ENCODE results near the gene AKT3.

Gene AKT3

GRCh38 chr1:243549108-243549507 is 300.9 kb downstream of the AKT3 start:
- H3K9me3 ChIP-seq (ENCODE audit: insufficient read depth, low read depth, low read length): no peaks in the 10 kb centered on the region
- H3K27me3 ChIP-seq (ENCODE audit: insufficient read depth, low read length, poor library complexity, severe bottlenecking): no peaks in the 10 kb centered on the region
- H2AFZ ChIP-seq (ENCODE audit: low read length): no peak overlapping the region
- no peaks in the 10 kb centered on the region for H3K36me3 ChIP-seq (ENCODE audit: insufficient read depth, low read length)
- no peak for TF ChIP-seq EZH2phosphoT487 (IDR thresholded peaks at IDR 0.05; ENCODE audit: borderline replicate concordance)
- TF ChIP-seq CTCF (conservative IDR thresholded peaks at IDR 0.05; ENCODE audit: low read length): no peak
- H4K20me1 ChIP-seq (ENCODE audit: insufficient read depth, low read length, poor library complexity, severe bottlenecking): no peaks in the 10 kb centered on the region
- no peaks in the 10 kb centered on the region for H3K4me1 ChIP-seq (ENCODE audit: insufficient read depth, low read length, poor library complexity, severe bottlenecking)
- H3F3A ChIP-seq (ENCODE audit: low read depth): no peaks in the 10 kb centered on the region
- no peaks in the 10 kb centered on the region for H3K79me2 ChIP-seq (ENCODE audit: insufficient read depth, low read length)
- H3K4me3 ChIP-seq (ENCODE audit: low read length, poor library complexity, severe bottlenecking): no peak overlapping the region
- H3K9ac ChIP-seq (ENCODE audit: low read depth, low read length, poor library complexity, severe bottlenecking): no peak overlapping the region
- H3K9me2 ChIP-seq (replicated peaks; ENCODE audit: low read depth, low read length): no peaks in the 10 kb centered on the region
- no peak overlapping the region for H3K4me2 ChIP-seq (ENCODE audit: low read depth, low read length, poor library complexity, severe bottlenecking)

- no peak overlapping the region for H2AFZ ChIP-seq (ENCODE audit: low read length)
- no peak overlapping the region for H3K4me3 ChIP-seq (ENCODE audit: low read length, poor library complexity, severe bottlenecking)
- no peaks in the 10 kb centered on the region for H3K27me3 ChIP-seq (ENCODE audit: insufficient read depth, low read length, poor library complexity, severe bottlenecking)
- no peak for TF ChIP-seq CTCF (conservative IDR thresholded peaks at IDR 0.05; ENCODE audit: low read length)
- no peak for TF ChIP-seq EZH2phosphoT487 (IDR thresholded peaks at IDR 0.05; ENCODE audit: borderline replicate concordance)
- H3K4me2 ChIP-seq (ENCODE audit: low read depth, low read length, poor library complexity, severe bottlenecking): no peak overlapping the region
- no peaks in the 10 kb centered on the region for H3K9me2 ChIP-seq (replicated peaks; ENCODE audit: low read depth, low read length)
- H3K79me2 ChIP-seq (ENCODE audit: insufficient read depth, low read length): no peaks in the 10 kb centered on the region
- H3K36me3 ChIP-seq (ENCODE audit: insufficient read depth, low read length): no peaks in the 10 kb centered on the region
- no peaks in the 10 kb centered on the region for H3K9me3 ChIP-seq (ENCODE audit: insufficient read depth, low read depth, low read length)
- H3K9ac ChIP-seq (ENCODE audit: low read depth, low read length, poor library complexity, severe bottlenecking): no peak overlapping the region
- H3K4me1 ChIP-seq (ENCODE audit: insufficient read depth, low read length, poor library complexity, severe bottlenecking): no peaks in the 10 kb centered on the region
- H4K20me1 ChIP-seq (ENCODE audit: insufficient read depth, low read length, poor library complexity, severe bottlenecking): no peaks in the 10 kb centered on the region
- H3F3A ChIP-seq (ENCODE audit: low read depth): no peaks in the 10 kb centered on the region
Observed at GRCh38 chr1:243548516-243548915, 301.5 kb downstream of the AKT3 start.

GRCh38 chr1:243547891-243548290 is 302.2 kb downstream of the AKT3 start:
- H3K4me1 ChIP-seq (ENCODE audit: insufficient read depth, low read length, poor library complexity, severe bottlenecking): no peaks in the 10 kb centered on the region
- H3K9ac ChIP-seq (ENCODE audit: low read depth, low read length, poor library complexity, severe bottlenecking): no peak overlapping the region
- no peaks in the 10 kb centered on the region for H3K9me3 ChIP-seq (ENCODE audit: insufficient read depth, low read depth, low read length)
- no peaks in the 10 kb centered on the region for H4K20me1 ChIP-seq (ENCODE audit: insufficient read depth, low read length, poor library complexity, severe bottlenecking)
- no peak overlapping the region for H3K4me2 ChIP-seq (ENCODE audit: low read depth, low read length, poor library complexity, severe bottlenecking)
- H3K79me2 ChIP-seq (ENCODE audit: insufficient read depth, low read length): no peaks in the 10 kb centered on the region
- H3K9me2 ChIP-seq (replicated peaks; ENCODE audit: low read depth, low read length): no peaks in the 10 kb centered on the region
- no peak overlapping the region for H3K4me3 ChIP-seq (ENCODE audit: low read length, poor library complexity, severe bottlenecking)
- no peak overlapping the region for H2AFZ ChIP-seq (ENCODE audit: low read length)
- H3F3A ChIP-seq (ENCODE audit: low read depth): no peaks in the 10 kb centered on the region
- no peaks in the 10 kb centered on the region for H3K27me3 ChIP-seq (ENCODE audit: insufficient read depth, low read length, poor library complexity, severe bottlenecking)
- TF ChIP-seq CTCF (conservative IDR thresholded peaks at IDR 0.05; ENCODE audit: low read length) (no peak), EZH2phosphoT487 (IDR thresholded peaks at IDR 0.05; ENCODE audit: borderline replicate concordance) (no peak)
- H3K36me3 ChIP-seq (ENCODE audit: insufficient read depth, low read length): no peaks in the 10 kb centered on the region
